GM13976 (cell line): Measurements from ENCODE around the gene CDK10.

Experiments used
- DNase-seq: peaks from one replicate; pipeline ENCODE4 v3.0.0; 2012; ENCODE audit warnings: low spot score
- CTCF ChIP-seq: IDR thresholded peaks from 2 replicates; pipeline ENCODE4 v1.5.1; 2012; ENCODE audit warnings: borderline replicate concordance, mild to moderate bottlenecking; ENCODE audit not compliant: insufficient read depth; ENCODE audit errors: extremely low read depth, missing control alignments, control extremely low read depth
- in situ Hi-C: fragments of 300-500 bp; cut with MboI; formaldehyde crosslinking; loops from one replicate; pipeline ENCODE4 v1.12.0; 2022; ENCODE audit warnings: low sequenced_read_pairs, mixed read lengths, inconsistent platforms; ENCODE audit not compliant: unreplicated experiment

The CDK10 gene

DNA sequence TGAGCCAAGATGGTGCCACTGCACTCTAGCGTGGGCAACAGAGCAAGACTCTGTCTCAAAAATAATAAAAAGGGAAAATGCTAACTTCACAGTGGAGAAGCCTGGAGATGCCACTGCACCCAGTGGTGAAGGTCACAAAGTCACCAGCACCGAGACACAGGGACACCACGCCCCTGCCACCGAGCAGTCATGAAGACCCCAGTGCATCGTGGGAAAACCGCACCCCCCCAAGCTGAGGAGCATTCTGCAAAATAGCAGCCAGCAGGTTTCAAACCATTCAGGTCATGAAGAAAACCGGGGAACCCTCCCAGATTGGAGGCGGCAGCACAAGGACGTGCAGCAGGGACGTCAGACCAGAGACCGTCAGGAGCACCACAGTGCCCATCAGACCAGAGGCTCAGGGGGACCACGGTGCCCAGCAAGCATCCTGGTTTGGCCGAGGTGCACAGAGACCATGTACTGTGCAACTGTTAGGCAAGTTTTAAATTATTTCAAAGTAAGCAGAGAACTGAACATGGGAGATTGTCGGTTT is 42.7 kb upstream of the CDK10 start:
- TF ChIP-seq CTCF: no peak
- in situ Hi-C loops: no loop called here
- no peak for DNase-seq

- no peak for DNase-seq
- TF ChIP-seq CTCF: no peak
- in situ Hi-C loops: no loop called here
Observed at GRCh38 chr16:89645122-89645521, 41.4 kb upstream of the CDK10 start.

- TF ChIP-seq CTCF: no peak
- in situ Hi-C loops: no loop called here
- DNase-seq: no peak
Observed at GRCh38 chr16:89646270-89646669, 40.2 kb upstream of the CDK10 start.

DNA sequence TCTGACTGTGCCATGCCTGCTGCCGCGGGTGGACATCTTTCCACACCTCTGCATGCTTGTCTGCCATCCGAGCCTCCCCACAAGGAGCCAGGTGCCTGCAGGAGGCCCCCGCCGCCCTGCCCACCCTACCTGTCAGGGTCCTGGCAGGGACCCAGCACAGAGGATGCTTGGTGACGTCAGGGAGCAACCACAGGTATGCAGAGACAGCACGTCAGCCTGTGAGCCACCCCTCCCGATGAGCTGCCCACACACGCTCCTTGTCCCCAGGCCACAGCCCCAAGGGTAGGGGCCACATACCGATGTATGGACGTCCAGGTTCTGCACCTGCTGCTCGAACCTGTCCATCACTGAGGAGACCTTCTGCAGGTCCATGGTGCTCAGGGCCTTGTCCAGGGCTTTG is 39.6 kb upstream of the CDK10 start:
- no peak for TF ChIP-seq CTCF
- no peak for DNase-seq
- in situ Hi-C loops: no loop called here

- no peak for DNase-seq
- in situ Hi-C loops: no loop called here
- TF ChIP-seq CTCF: no peak
Observed at GRCh38 chr16:89651584-89651983, 34.9 kb upstream of the CDK10 start.

DNA sequence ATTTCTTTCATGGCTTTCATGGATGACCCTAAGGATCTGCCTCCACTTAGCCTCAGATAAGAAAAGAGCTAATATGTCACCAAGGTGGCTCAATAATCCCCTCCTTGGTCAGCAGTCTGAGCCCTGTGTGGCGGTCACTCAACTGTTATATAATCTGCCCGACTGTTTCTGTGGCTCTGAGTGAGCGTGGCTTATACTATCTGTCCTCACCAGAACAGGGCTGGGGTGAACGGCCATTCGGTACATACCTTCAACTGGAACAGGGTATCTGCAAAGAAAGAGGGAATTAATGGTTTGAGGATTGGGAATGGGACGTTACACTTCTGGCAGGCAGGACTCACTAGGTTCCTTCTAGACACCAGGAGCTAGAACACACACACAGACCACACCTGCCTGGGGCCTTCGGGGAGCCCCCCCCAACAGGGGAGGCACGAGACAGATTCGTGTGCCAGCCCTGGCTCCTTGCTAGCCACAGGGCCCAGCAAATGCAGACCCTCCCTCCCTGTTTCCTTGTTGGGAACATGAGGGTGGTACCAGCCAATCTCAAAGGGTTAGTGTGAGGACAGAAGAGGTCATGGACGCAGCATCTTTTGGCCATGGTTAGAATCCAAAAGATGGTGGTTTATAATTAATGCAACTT is 32.7 kb upstream of the CDK10 start:
- no peak for DNase-seq
- in situ Hi-C loops: no loop called here
- no peak for TF ChIP-seq CTCF
